WTC11 (cell line): Measurements from ENCODE around the gene CAPN9. TPM values are rescaled to one million over a fixed set of nuclear protein-coding genes. Genes with fewer than 3 reads are reported as not detected.
"Not testable (repeated sequence)": the region's sequence is repeated elsewhere in the genome, so short reads cannot be mapped to it uniquely, and the experiment has no call there.

Experiments used
- ATAC-seq: fragments of 200-7000 bp; cut with Tn5 transposase; 2 replicates; pipeline ENCODE4 v1.10.0; 2021; ENCODE audit warnings: mild to moderate bottlenecking, moderate library complexity
- CTCF ChIA-PET: fragments of 300-600 bp; sonication (Branson Sonifier 250); formaldehyde crosslinking; loops from one replicate; lab custom pipeline; 2021; ENCODE audit warnings: antibody characterized with exemption; lab: Charles Lee
- POLR2A ChIA-PET: fragments of 350-600 bp; sonication (Branson Sonifier 250); formaldehyde crosslinking; loops from one replicate; lab custom pipeline; 2021; ENCODE audit warnings: antibody characterized with exemption; lab: Charles Lee
- DNase-seq: peaks from one replicate; pipeline ENCODE4 v3.0.0; 2021; ENCODE audit warnings: low spot score
- H3K27ac Mint-ChIP-seq: 2 replicates; pipeline ENCODE4 v1.8.0; 2021; ENCODE audit warnings: mixed read lengths
- H3K27me3 Mint-ChIP-seq: 2 replicates; pipeline ENCODE4 v1.8.0; 2021; ENCODE audit warnings: low read depth, mild to moderate bottlenecking, moderate library complexity, mixed read lengths
- H3K36me3 Mint-ChIP-seq: 2 replicates; pipeline ENCODE4 v1.8.0; 2021; ENCODE audit warnings: mixed read lengths
- H3K4me1 Mint-ChIP-seq: 2 replicates; pipeline ENCODE4 v1.8.0; 2022; ENCODE audit warnings: mixed read lengths
- H3K4me3 Mint-ChIP-seq: 2 replicates; pipeline ENCODE4 v1.8.0; 2021; ENCODE audit warnings: mild to moderate bottlenecking, moderate library complexity, mixed read lengths
- H3K9me3 Mint-ChIP-seq: 2 replicates; pipeline ENCODE4 v1.8.0; 2021; ENCODE audit warnings: mixed read lengths
- ARID4B ChIP-seq: sonication (generic); formaldehyde crosslinking; IDR thresholded peaks from 2 replicates; pipeline ENCODE4 v1.8.0; 2023; ENCODE audit warnings: missing genetic modification reagents, mild to moderate bottlenecking, borderline replicate concordance
- ATF1 ChIP-seq: sonication (generic); formaldehyde crosslinking; IDR thresholded peaks from 2 replicates; pipeline ENCODE4 v1.8.1; 2023; ENCODE audit warnings: mild to moderate bottlenecking, moderate library complexity, missing genetic modification reagents
- CBFB ChIP-seq: sonication (generic); formaldehyde crosslinking; IDR thresholded peaks from 2 replicates; pipeline ENCODE4 v1.8.1; 2022; ENCODE audit warnings: mild to moderate bottlenecking, low read depth, missing genetic modification reagents
- CDX4 ChIP-seq: fragments of 250-450 bp; sonication (Bioruptor Pico); IDR thresholded peaks from 2 replicates; pipeline ENCODE4 v1.9.0; 2021; ENCODE audit warnings: moderate library complexity, mild to moderate bottlenecking, inconsistent platforms, borderline replicate concordance
- E2F4 ChIP-seq: sonication (generic); formaldehyde crosslinking; IDR thresholded peaks from 2 replicates; pipeline ENCODE4 v1.8.1; 2022; ENCODE audit warnings: low read depth, mild to moderate bottlenecking, moderate library complexity, missing genetic modification reagents, borderline replicate concordance
- ESRRA ChIP-seq: sonication (generic); formaldehyde crosslinking; IDR thresholded peaks from 2 replicates; pipeline ENCODE4 v1.8.1; 2022; ENCODE audit warnings: mild to moderate bottlenecking, missing genetic modification reagents, borderline replicate concordance
- FOXJ3 ChIP-seq: sonication (generic); formaldehyde crosslinking; IDR thresholded peaks from 2 replicates; pipeline ENCODE4 v1.9.0; 2021; ENCODE audit warnings: missing genetic modification reagents, mild to moderate bottlenecking, borderline replicate concordance
- STAT6 ChIP-seq: sonication (generic); formaldehyde crosslinking; conservative IDR thresholded peaks from 2 replicates; pipeline ENCODE4 v1.8.1; 2023; ENCODE audit warnings: mild to moderate bottlenecking, low read depth, missing genetic modification reagents, moderate library complexity
- ZBTB43 ChIP-seq: sonication (generic); formaldehyde crosslinking; IDR thresholded peaks from 2 replicates; pipeline ENCODE4 v1.8.1; 2023; ENCODE audit warnings: mild to moderate bottlenecking, missing genetic modification reagents
- ZNF425 ChIP-seq: fragments of 250-450 bp; sonication (Bioruptor Pico); conservative IDR thresholded peaks from 2 replicates; pipeline ENCODE4 v1.9.0; 2021; ENCODE audit warnings: mild to moderate bottlenecking
- total RNA-seq: library from RNA; stranded (reverse); gene quantifications from 3 replicates; pipeline ENCODE4 v1.2.3, GENCODE V29; 2021

Gene CAPN9
- total RNA-seq, 1 experiment from 2014 or later: not detected

GRCh38 chr1:230698130-230698529, 49.1 kb upstream of the CAPN9 start (continued):
- TF ChIP-seq ZNF425 (CRISPR knock-in tag): no peak
- TF ChIP-seq ATF1 (CRISPR knock-in tag): no peak
- TF ChIP-seq ESRRA (CRISPR knock-in tag): no peak
- no peak for TF ChIP-seq FOXJ3
- no peak for TF ChIP-seq ZBTB43 (CRISPR knock-in tag)
- TF ChIP-seq CDX4 (CRISPR knock-in tag): no peak

- H3K36me3 Mint-ChIP-seq, H3K27ac Mint-ChIP-seq, H3K27me3 Mint-ChIP-seq, DNase-seq, H3K9me3 Mint-ChIP-seq, ATAC-seq, H3K4me3 Mint-ChIP-seq, POLR2A ChIA-PET: not testable (repeated sequence)
- CTCF ChIA-PET: interaction anchor here (0.6 to 2.7 kb wide), 6 partner anchors 14 to 99 kb away, joined by 3 to 13 read pairs (median 3); partner anchors contain the start of gene AGT
- peaks cover 23% of the 10 kb centered on the region for H3K4me1 Mint-ChIP-seq
Observed at GRCh38 chr1:230698964-230699363, 48.2 kb upstream of the CAPN9 start.

GRCh38 chr1:230699716-230700115, 47.5 kb upstream of the CAPN9 start:
- Mint-ChIP-seq H3K36me3 (no peaks in the 10 kb centered on the region), H3K4me1 (peaks cover 17% of the 10 kb centered on the region), H3K27ac (no peak overlapping the region), H3K27me3 (no peaks in the 10 kb centered on the region), H3K4me3 (no peak overlapping the region), H3K9me3 (no peaks in the 10 kb centered on the region)
- POLR2A ChIA-PET: no interaction called here
- DNase-seq: no peak
- TF ChIP-seq E2F4 (no peak), CBFB (CRISPR knock-in tag) (no peak), STAT6 (CRISPR knock-in tag) (no peak), ESRRA (CRISPR knock-in tag) (no peak), ARID4B (CRISPR knock-in tag) (no peak)
- no peak for ATAC-seq
- CTCF ChIA-PET: no interaction called here
